Activated CD8-positive, alpha-beta memory T cell treated with anti-CD3 and anti-CD28 coated beads, Interleukin-2, amount 50 U/mL, for 1 hour (primary cell): ENCODE measurements around the gene SPRY1.

Source experiments
- DNase-seq: peaks from one replicate; pipeline ENCODE4 v3.0.0-alpha.2; 2020; ENCODE audit errors: extremely low read depth

Gene SPRY1

DNA sequence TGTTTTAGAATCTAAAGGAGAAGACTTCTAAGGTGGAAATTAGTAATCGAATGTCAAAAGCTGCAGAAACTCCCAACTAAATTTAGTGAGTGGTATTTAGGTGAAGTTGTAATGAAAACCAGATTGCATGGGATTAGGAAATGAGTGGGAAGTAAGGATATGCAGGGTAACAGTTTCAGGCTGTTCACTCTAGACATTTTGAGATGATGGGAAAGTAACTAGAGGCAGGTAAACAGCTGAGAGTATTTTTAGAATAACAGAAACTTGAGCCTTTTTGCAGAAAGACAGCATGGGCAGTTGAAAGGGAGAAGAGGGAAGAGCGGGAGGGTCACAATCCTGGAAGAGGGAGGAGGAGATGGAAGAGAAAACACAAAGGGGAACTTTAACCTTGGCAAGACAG, 12.7 kb downstream of the SPRY1 start:
- DNase-seq = no peak

DNA sequence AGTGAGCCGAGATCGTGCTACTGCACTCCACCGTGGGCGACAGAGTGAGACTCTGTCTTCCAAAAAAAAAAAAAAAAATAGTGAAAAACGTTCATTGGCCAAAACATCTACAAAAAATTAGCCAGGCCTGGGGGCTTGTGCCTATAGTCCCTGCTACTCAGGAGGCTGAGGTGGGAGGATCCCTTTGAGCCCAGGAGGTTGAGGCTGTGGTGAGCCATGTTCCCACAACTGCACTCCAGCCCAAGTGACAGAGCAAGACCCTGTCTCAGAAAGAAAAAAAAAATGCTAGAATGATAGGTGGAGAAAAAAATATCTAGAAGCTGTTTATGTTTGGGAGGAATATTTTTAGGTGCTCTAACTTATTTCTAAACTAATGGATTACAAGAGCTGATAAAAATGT, 14.9 kb downstream of the SPRY1 start:
- no peak for DNase-seq

DNA sequence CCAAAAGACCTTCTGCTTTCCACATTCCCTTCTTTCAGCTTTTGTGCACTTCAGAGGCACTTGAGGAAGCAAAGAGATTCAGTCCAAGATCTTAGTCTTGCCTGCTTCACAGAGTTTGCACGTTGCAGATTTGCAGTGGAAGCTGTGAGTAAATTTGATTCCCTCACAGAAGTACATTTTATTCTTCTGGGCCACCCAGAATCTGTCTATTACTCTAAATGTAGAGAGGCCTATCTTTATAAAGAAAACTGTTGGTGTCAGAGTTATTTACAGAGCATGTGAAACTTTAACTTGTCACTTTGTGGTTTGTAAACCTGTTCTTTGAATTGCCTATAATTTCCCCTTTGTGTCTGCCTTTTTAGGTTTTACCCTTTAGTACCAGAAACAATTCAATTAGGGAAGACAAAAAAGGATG, 15.5 kb downstream of the SPRY1 start:
- DNase-seq = no peak

DNA sequence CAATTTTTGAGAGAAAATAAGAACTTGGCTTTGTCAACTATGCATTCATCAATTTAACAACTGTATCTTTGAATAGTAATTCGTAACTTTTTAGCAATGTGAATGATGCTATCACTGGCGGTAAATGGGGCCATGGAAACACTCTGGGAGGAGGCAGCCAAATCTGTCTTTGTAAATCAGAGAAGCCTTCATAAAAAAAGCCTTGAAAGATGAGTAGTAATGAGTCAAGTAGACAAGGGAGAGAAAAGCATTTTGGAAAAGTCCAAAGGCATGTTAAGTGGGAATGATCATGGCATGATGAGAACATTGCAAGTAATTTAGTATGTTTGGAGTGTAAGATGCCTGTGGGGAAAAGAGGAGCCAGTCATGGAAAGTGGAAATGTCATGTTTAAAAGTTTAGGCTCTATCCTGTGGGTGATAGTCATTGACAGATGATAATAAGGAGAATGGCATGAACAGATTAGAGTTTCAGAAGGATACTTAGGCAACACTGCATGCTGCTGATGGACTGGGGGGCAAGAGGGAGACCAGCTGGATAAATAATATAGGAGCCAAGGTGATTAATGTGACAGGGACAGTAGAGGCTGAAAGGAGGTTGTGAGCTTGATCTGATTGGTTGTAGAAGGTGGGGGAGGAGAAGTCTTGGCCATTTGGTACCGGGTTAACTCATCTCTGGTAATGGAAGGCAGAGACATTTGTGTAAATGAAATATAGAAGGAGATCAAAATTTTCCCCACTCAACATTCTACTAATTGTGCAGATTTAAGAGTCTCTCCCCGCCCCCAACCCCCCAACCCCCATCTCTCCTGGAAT, 16.3 kb downstream of the SPRY1 start:
- no peak for DNase-seq

DNA sequence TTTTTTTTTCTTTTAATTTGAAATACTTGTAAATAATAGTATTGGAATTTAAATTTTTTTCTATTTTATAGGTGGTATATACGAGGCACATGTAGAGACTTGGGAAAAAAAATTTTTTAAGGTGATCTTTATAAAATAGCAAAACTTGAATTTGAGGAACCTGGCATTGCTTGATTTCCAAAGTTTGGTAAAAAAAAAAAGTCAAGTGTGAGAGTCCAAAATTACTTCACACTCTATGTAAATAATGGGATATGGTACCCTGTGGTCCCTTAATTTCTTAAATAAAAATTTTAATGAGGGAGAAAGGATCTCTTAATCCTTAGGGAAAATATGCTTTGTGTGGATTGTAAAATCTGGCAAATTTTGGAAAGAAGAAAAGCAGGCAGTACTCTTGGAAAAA, 19.0 kb downstream of the SPRY1 start:
- DNase-seq = no peak

DNA sequence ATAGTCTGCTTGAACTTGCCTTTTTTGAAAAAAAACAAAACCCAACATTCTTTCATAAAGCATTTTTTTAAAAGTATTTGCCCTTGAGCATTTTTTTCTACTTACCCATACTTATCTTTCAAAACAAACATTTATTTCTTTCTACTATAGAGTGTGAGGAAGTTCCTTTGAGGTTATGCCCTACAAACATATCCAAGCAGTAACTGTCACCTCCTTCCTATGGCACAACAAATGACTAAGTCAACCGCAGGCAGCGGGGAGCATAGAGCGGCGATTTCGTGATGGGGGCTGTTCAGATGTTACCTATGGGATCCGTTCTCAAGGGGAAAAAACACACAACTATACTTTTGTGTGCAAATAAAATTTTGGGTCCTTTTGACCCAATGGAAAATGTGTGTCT, 19.4 kb downstream of the SPRY1 start:
- peak; percentile 45 for DNase-seq

DNA sequence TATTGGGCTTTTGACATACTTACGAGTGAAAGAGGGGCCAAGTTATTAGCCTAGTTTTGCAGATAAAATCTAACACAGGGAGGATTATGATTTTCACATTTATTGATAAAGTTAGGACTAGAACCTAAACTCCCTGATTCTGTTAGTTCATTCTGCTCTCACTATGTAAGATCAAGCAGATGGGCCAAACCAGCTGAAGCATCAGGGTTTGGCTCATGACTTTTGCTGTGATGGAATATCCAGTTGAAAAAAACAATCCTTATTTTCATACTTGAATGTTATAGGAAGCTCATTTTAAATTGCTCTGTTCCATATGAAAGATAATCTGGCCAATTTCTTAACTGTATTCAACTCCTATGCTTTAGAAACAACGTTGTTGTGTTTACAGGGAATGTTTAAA, 21.2 kb downstream of the SPRY1 start:
- DNase-seq = no peak

DNA sequence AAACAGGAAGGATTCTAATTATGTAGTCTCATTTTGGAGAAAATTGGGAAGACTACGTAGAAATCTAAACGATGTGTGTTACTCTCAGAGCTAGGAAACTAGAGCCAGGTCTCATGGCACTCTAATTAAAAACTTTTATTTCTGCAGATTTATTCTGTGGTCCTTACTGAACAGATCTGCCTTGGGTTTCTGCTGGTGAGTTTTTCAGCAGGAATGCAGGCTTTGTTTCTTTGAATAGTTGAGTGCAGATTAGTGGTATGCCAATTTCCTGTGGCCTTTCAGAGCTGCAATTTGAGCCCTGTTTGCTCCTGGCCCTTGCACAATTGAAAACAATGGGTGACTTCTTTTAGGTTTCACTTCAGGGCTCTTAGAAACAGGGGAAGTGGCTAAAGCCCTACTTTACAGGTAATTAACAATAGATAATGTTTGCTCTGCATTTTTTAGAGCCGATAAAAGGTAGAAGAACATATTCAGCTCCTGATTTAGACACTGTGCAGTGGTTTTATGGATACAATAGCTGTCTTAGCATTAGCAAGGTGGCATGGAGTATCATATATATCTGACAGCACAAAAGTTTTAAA, 21.8 kb downstream of the SPRY1 start:
- no peak for DNase-seq

DNA sequence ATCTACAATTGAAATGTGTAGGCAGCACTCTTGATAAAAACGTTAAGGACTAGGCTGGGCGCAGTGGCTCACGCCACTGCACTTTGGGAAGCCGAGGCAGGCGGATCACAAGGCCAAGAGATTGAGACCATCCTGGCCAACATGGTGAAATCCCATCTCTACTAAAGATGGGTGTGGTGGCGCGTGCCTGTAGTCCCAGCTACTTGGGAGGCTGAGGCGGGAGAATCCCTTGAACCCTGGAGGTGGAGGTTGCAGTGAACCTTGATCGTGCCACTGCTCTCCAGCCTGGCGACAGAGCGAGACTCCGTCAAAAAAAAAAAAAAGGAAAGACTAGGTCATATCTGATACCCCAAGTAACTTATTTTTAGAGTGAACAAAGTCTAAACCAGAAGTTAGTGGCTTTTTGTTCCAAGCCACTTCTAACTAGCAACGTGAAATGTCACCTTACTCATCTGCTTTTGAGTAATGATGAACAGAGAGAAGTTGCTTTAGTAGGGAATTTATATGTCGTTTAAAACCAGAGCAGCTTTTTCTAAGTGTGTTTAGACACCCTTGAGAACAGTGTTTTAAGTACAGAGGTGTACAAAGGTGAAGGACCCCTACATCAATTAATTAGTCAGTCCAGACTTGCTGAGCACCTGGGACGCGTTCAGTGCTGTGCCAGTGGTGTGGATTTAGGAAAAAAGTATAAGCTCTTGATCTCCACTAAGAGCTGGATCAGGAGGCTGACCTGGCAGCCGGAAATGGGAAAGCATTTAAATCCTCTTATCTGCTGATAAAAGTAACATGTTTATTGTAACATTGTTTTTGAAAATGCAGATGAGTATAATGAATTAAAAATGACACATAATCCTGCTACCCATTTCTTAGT, 23.5 kb downstream of the SPRY1 start:
- no peak for DNase-seq

DNA sequence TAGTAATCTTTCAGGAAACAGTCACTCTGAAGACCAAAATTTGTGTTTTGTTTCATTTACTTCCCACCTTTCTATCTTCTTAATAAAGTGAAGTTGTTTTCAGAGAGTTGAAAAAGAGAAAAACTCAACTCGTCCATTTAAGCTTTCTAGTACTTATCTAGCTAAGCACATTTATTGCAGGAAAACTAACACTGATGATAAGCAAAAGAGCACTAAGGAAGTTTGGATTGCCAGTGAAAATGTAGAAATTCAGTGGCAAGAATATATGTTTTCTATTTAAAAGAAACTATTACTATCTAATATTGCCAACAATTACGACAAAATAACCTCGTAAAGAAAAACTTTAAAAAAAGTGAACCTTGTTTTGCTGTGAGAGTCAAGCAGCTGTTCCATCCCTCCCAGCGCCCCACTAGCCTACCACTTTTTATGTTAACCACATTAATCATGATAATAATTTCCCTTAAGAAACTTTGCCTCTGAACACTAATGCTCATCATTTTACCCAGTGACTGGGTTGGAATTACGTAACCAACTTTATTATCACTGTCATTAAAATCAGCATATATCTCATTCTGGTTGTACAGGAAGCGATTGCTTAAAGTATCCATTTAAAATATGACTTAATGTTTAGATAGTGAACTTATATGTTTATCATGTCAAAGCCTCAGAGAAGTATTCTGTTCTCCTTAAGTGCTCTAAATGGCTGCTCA, 24.8 kb downstream of the SPRY1 start:
- DNase-seq = no peak

DNA sequence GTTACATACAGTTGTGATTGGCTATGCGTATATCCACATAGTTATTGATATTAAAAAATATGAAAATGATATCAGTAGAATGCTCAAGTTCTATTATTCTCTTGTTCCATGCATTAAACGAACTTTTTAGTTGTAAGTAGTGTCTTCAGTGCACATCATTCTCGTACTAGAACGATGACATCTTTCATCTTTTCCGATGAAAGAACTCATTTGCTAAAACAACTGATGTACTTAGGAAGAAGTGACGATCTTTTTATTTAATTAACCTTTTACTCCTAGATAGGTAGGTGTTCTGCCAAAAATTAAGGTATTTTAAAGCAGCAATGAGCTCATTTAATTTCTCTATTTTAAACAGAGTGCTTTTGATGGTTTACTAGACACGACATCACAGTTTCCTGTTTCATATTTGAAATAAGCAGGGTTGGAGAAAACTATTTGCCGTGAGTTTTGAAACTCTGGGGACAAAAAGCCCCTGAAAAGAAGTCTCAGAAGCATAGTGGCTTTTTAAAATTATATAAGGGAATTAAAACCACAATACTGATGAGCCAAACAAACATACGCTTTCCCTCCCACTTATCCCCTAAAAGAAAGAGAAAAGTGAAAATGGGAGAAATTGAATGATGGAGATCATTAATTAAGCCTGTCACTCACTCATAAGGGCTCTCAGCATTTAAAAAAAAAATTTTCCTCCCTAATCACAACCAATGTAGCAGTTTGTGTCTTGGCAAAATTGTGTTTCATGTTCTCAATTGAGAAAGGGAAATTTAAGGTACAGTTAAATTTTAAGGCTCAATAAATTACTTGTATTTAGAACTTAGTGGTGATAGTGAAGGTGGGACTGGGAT, 25.6 kb downstream of the SPRY1 start:
- no peak for DNase-seq

DNA sequence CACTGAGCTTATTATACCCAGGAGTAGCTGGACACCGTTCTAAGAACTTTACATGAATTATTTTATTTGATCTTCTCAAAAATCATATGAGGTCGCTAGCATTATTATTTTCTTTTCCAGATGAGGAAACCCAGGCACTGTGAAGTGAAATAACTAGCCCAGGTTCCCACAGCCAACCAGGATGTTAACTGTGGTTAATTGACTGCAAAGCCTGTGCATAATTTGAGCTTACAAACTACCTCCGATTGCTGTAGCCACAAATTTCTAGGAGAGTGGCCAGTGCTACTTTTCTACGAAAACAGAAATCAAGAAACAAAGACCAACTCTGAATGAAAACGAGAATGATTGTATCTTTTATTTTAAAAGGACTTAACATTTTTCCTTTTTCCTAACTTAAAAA, 27.2 kb downstream of the SPRY1 start:
- no peak for DNase-seq

DNA sequence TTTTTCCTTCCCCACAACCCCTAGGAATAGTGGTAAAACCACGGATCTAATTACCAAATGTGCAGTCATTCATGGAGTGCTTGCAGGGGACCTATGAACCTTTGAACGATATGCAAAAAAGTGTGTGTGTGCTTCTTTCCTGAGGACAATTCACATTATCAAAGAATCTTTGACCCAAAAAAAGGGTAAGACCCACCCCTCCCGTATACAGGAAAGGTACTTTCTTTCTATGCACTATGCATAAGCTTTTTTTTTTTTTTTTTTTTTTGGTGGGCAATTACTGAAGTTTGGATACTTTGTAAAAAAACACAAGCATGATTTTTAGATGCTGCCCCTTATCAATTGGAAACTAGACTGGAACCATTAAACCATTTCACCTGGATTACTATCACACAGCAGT, 31.4 kb downstream of the SPRY1 start:
- DNase-seq = no peak

DNA sequence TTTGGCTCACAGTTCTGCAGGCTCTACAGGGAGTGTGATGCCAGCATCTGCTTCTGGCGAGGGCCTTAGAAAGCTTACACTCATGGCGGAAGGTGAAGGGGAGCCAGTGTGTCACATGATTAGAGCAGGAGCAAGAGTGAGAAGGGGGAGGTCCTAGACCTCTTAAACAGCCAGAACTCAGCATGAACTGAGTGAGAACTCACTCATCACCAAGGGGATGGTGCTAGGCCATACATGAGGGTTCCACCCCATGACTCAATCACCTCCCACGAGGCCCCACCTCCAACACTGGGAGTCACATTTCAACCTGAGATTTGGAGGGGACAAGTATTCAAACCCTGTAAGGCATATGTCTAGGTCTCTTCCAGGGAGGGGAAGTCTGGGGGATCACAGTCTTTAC, 33.4 kb downstream of the SPRY1 start:
- DNase-seq = no peak

DNA sequence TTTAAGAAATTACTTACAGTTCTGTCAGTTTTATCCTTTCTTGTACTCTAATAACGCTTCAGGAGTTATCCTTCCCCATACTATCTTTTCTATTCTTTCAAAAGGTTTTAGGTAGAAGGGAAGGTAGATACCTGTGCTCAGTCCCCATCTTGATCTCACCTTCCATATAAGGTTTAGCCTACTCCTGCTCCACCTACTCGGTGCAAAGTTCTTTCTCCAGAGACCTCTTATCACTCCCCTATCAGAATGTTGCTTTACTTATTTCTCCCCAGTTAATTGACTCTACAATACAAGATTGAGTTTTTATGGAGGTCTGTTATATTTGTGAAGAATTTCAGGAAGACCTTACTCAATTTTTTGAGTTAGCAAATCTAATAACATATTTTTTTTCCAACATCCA, 33.9 kb downstream of the SPRY1 start:
- DNase-seq = no peak

DNA sequence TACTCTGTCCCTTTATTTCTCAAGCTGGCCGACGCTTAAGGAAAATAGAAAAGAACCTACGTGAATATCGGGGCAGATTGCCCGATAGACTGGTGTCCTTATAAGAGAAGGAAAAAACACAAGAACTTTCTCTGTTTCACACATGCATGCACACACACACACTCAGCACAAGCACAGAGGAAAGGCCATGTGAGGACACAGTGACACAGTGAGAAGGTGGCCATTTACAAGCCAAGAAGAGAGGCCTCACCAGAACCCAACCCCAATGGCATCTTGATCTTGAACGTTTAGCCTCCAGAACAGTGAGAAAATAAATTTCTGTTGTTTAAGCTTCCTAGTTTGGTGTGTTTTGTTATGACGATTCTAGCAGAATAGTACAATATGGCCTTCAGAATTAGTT, 37.0 kb downstream of the SPRY1 start:
- no peak for DNase-seq

DNA sequence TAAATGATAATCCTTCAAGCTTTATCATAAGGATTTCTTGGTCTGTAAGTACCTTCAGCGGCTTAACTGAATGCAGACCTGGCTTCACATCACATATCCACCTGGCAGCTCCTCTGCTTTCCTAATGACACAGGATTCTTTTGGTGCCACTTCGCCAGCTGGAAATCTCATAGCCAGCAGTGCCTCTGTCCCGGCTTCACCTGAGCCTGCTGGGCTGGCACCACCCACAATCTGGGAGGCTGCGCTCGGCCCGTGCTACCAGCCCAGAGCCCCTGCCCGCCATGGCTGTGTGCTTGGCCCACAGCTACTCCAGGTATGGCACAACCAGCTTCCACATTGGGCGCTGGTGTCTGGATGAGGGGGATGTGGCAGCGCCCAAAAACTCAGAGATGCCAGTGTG, 37.4 kb downstream of the SPRY1 start:
- DNase-seq = no peak

DNA sequence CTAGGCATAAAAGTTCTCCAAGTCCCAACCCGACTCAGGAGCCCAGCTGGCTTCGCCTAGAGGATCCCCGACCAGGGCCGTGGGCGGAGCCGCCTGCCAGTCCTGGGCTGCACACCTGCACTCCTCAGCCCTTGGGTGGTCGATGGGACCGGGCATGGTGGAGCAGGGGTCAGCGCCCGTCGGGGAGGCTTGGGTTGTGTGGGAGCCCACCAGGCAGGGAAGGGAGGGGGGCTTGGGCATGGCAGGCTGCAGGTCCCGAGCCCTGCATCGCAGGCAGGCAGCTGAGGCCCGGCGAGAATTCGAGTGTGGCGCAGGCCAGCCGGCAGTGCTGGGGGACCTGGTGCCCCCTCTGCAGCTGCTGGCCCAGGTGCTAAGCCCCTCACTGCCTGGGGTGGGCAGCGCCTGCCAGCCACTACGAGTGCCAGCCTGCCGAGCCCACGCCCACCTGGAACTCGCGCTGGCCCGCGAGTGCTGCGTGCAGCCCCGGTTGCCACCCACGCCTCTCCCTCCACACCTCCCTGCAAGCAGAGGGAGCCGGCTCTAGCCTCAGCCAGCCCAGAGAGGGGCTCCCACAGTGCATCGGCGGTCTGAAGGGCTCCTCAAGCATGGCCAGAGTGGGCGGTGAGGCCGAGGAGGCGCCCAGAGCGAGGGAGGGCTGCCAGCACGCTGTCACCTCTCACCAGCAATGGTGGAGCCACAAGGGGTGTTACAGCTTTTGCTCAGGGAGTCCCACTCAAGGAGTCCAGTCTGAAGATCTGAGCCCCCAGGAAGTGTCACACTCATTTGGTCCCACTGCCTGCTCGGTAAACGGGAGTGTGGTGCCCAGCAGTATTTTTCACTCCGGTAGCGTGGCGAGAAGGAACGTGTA, 38.9 kb downstream of the SPRY1 start:
- no peak for DNase-seq

DNA sequence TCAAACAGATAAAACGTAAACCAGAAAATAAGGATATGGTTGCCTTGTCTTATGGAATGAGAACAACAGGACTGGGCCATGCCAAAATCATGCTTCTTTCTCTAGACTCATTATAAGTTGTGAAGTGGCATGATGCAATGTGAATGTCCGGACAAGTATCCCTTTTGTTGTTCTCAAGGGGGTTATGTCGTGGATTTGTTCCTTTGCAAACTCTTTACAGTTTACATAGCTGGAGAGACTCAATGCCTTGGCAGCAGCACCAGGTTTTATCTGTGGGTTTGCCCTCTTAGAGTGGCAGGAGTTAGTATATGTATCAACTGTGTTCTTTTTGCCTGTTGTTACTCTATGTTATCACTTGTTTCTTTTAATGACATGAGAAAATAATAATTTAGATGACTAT, 41.4 kb downstream of the SPRY1 start:
- no peak for DNase-seq
